Mammary epithelial cell (primary cell): ENCODE measurements around the gene ERICH4.

Experiments used
- CTCF ChIP-seq, 2 donors: IDR thresholded peaks in 1 of 2; conservative IDR thresholded peaks in 1 of 2; 2 replicates each; pipeline ENCODE4 v1.5.1; 2011 to 2012; ENCODE audit warnings: inconsistent platforms in 2 of 2, low read length in 2 of 2, mild to moderate bottlenecking in 2 of 2, control low read depth in 1 of 2, low read depth in 1 of 2; ENCODE audit not compliant: insufficient read depth in 1 of 2; ENCODE audit errors: extremely low read depth in 1 of 2
- EZH2 ChIP-seq: IDR thresholded peaks from 2 replicates; pipeline ENCODE4 v1.6.1; 2012; ENCODE audit warnings: low read length, inconsistent platforms, borderline replicate concordance

GRCh38 chr19:41395355-41395754, 47.6 kb upstream of the ERICH4 start:
- TF ChIP-seq CTCF (conservative IDR thresholded peaks at IDR 0.05 in 1 of 2, IDR thresholded peaks at IDR 0.05 in 1 of 2; ENCODE audit: extremely low read depth in 1 of 2, insufficient read depth in 1 of 2, low read depth in 1 of 2, low read length in 2 of 2), result no peak
- TF ChIP-seq EZH2, result no peak
